ENCODE measurements around the gene NSRP1.
"Not testable (repeated sequence)": the region's sequence is repeated elsewhere in the genome, so short reads cannot be mapped to it uniquely, and the experiment has no call there.

The NSRP1 gene

GRCh38 chr17:30124273-30124796 lies 7.7 kb downstream of the NSRP1 start:
- DNase-seq = no peak

- no peak for DNase-seq
These were observed 13.5 kb downstream of the NSRP1 start for GRCh38 chr17:30130121-30130520.

GRCh38 chr17:30132615-30133014 lies 16.0 kb downstream of the NSRP1 start:
- no peak for DNase-seq

- no peak for DNase-seq
These were observed 16.6 kb downstream of the NSRP1 start for GRCh38 chr17:30133197-30133596.

- no peak for DNase-seq
These were observed 17.9 kb downstream of the NSRP1 start for GRCh38 chr17:30134551-30134950.

- DNase-seq = no peak
These were observed 20.5 kb downstream of the NSRP1 start for GRCh38 chr17:30137158-30137557.

- not testable (repeated sequence) for DNase-seq
These were observed 31.2 kb downstream of the NSRP1 start for GRCh38 chr17:30147860-30148259.

- DNase-seq = no peak
These were observed 31.8 kb downstream of the NSRP1 start for GRCh38 chr17:30148376-30148775.

GRCh38 chr17:30151471-30151870 lies 34.9 kb downstream of the NSRP1 start:
- no peak for DNase-seq

- DNase-seq = no peak
These were observed 36.8 kb downstream of the NSRP1 start for GRCh38 chr17:30153463-30153862.

GRCh38 chr17:30155389-30155788 lies 38.8 kb downstream of the NSRP1 start:
- no peak for DNase-seq

- no peak for DNase-seq
These were observed 42.4 kb downstream of the NSRP1 start for GRCh38 chr17:30158896-30159625.

- DNase-seq = no peak
These were observed 44.0 kb downstream of the NSRP1 start for GRCh38 chr17:30160419-30161172.

- no peak for DNase-seq
These were observed 45.0 kb downstream of the NSRP1 start for GRCh38 chr17:30161601-30162000.

- no peak for DNase-seq
These were observed 47.9 kb downstream of the NSRP1 start for GRCh38 chr17:30164531-30164930.

- no peak for DNase-seq
These were observed 48.5 kb downstream of the NSRP1 start for GRCh38 chr17:30165147-30165546.

- no peak for DNase-seq
These were observed 49.3 kb downstream of the NSRP1 start for GRCh38 chr17:30165960-30166359.

GRCh38 chr17:30170415-30170987 lies 53.9 kb downstream of the NSRP1 start:
- no peak for DNase-seq

GRCh38 chr17:30172560-30172959 lies 55.9 kb downstream of the NSRP1 start:
- no peak for DNase-seq

- no peak for DNase-seq
These were observed 57.0 kb downstream of the NSRP1 start for GRCh38 chr17:30173649-30174048.

- DNase-seq = no peak
These were observed 57.9 kb downstream of the NSRP1 start for GRCh38 chr17:30174556-30174955.

- DNase-seq = no peak
These were observed 60.2 kb downstream of the NSRP1 start for GRCh38 chr17:30176855-30177254.

- DNase-seq = no peak
These were observed 70.1 kb downstream of the NSRP1 start for GRCh38 chr17:30186761-30187160.

- no peak for DNase-seq
These were observed 71.0 kb downstream of the NSRP1 start for GRCh38 chr17:30187573-30187972.
